ENCODE measurements around the gene PIERCE2.
"Not testable (repeated sequence)": the region's sequence is repeated elsewhere in the genome, so short reads cannot be mapped to it uniquely, and the experiment has no call there.

PIERCE2 gene

GRCh38 chr15:55434989-55435825 is 26.9 kb downstream of the PIERCE2 start:
- DNase-seq: no peak

- not testable (repeated sequence) for DNase-seq
These were observed 34.8 kb downstream of the PIERCE2 start for GRCh38 chr15:55443141-55443540.

- not testable (repeated sequence) for DNase-seq
These were observed 37.6 kb downstream of the PIERCE2 start for GRCh38 chr15:55445936-55446335.

GRCh38 chr15:55446379-55447029 is 38.2 kb downstream of the PIERCE2 start:
- not testable (repeated sequence) for DNase-seq

GRCh38 chr15:55447030-55447394 is 38.7 kb downstream of the PIERCE2 start:
- not testable (repeated sequence) for DNase-seq

GRCh38 chr15:55457401-55458022 is 49.2 kb downstream of the PIERCE2 start:
- DNase-seq: no peak

- DNase-seq: no peak
These were observed 53.2 kb downstream of the PIERCE2 start for GRCh38 chr15:55461447-55461846.

- DNase-seq: no peak
These were observed 60.0 kb downstream of the PIERCE2 start for GRCh38 chr15:55468321-55468720.

All from cortex of kidney (tissue), 1 donor.